Hepatocyte (in vitro differentiated cells): ENCODE data around the gene JAKMIP3. TPM values are rescaled to one million over a fixed set of nuclear protein-coding genes. Genes with fewer than 3 reads are reported as not detected.

Experiments
- DNase-seq: peaks from one replicate; pipeline ENCODE4 v3.0.0-alpha.2; 2016; ENCODE audit warnings: low spot score
- H2AFZ ChIP-seq: fragments of 200-600 bp; sonication (generic); 2 replicates; pipeline ENCODE4 v1.6.0; 2016; ENCODE audit warnings: antibody characterized with exemption, mild to moderate bottlenecking
- H3K27ac ChIP-seq: fragments of 200-600 bp; sonication (generic); 2 replicates; pipeline ENCODE4 v1.5.1; 2016; ENCODE audit warnings: mild to moderate bottlenecking
- H3K27me3 ChIP-seq: fragments of 200-600 bp; sonication (generic); 2 replicates; pipeline ENCODE4 v1.6.1; 2016
- H3K36me3 ChIP-seq: fragments of 200-600 bp; sonication (generic); replicated peaks from 2 replicates; pipeline ENCODE4 v1.5.1; 2016; ENCODE audit warnings: low read depth; ENCODE audit not compliant: insufficient read depth
- H3K4me1 ChIP-seq: fragments of 200-600 bp; sonication (generic); 2 replicates; pipeline ENCODE4 v1.5.1; 2016; ENCODE audit warnings: mild to moderate bottlenecking, moderate library complexity; ENCODE audit not compliant: insufficient read depth
- H3K4me2 ChIP-seq: fragments of 200-600 bp; sonication (generic); 2 replicates; pipeline ENCODE4 v1.6.0; 2016
- H3K4me3 ChIP-seq: fragments of 200-600 bp; sonication (generic); 2 replicates; pipeline ENCODE4 v1.5.1; 2016; ENCODE audit warnings: mild to moderate bottlenecking
- H3K79me2 ChIP-seq: fragments of 200-600 bp; sonication (generic); 2 replicates; pipeline ENCODE4 v1.6.0; 2017; ENCODE audit warnings: mild to moderate bottlenecking
- H3K9me2 ChIP-seq: fragments of 200-600 bp; sonication (generic); replicated peaks from 2 replicates; pipeline ENCODE4 v1.6.0; 2017; ENCODE audit warnings: mild to moderate bottlenecking; ENCODE audit not compliant: insufficient read depth
- H3K9me3 ChIP-seq: fragments of 200-600 bp; sonication (generic); 2 replicates; pipeline ENCODE4 v1.5.1; 2016; ENCODE audit warnings: low read depth, mild to moderate bottlenecking
- H4K20me1 ChIP-seq: fragments of 200-600 bp; sonication (generic); 2 replicates; pipeline ENCODE4 v1.6.0; 2016; ENCODE audit warnings: mild to moderate bottlenecking; ENCODE audit not compliant: insufficient read depth, poor library complexity, severe bottlenecking
- CTCF ChIP-seq: fragments of 200-600 bp; sonication (generic); IDR thresholded peaks from 2 replicates; pipeline ENCODE4 v1.5.1; 2016; ENCODE audit warnings: antibody characterized with exemption, mild to moderate bottlenecking; ENCODE audit not compliant: poor library complexity
- EZH2 ChIP-seq: fragments of 200-600 bp; sonication (generic); IDR thresholded peaks from 2 replicates; pipeline ENCODE4 v1.6.1; 2016; ENCODE audit warnings: antibody characterized with exemption, mild to moderate bottlenecking, borderline replicate concordance
- EZH2phosphoT487 ChIP-seq: fragments of 200-600 bp; sonication (generic); IDR thresholded peaks from one replicate; pipeline ENCODE4 v1.6.1; 2018; ENCODE audit warnings: antibody characterized with exemption, mild to moderate bottlenecking, low read depth, moderate library complexity; ENCODE audit not compliant: unreplicated experiment, severe bottlenecking
- WGBS: methylation state at CpG from one replicate; pipeline ENCODE4 v1.1.6; 2016; ENCODE audit warnings: low lambda C conversion rate; ENCODE audit errors: missing lambda C conversion rate; 5-methylcytosine and 5-hydroxymethylcytosine counted together
- polyA plus RNA-seq: library from polyadenylated mRNA; unstranded; fragments of >200 nt; fragmentation: Nextera tagmentation; extraction: Ambion mirVana; gene quantifications from 2 replicates; pipeline ENCODE4 v1.2.1, GENCODE V29; 2016
- total RNA-seq: library from RNA; depleted of rRNA; stranded (reverse); fragments of >200 nt; gene quantifications from 2 replicates; pipeline ENCODE4 v1.2.3, GENCODE V29; 2014

The JAKMIP3 gene
- total and polyA plus RNA-seq, 2 experiments from 2014 or later, result 0.02 to 0.10 TPM

GRCh38 chr10:132109341-132110110 lies 43.8 kb downstream of the JAKMIP3 start:
- no peaks in the 10 kb centered on the region for H3K36me3 ChIP-seq
- H3K27ac ChIP-seq, result no peak overlapping the region
- H3K4me1 ChIP-seq, result no peaks in the 10 kb centered on the region
- no peak for DNase-seq
- no peak overlapping the region for H3K4me2 ChIP-seq
- no peak overlapping the region for H3K4me3 ChIP-seq
- H3K9me2 ChIP-seq, result no peaks in the 10 kb centered on the region
- no peaks in the 10 kb centered on the region for H3K79me2 ChIP-seq
- WGBS, result 94% methylated on average over 19 of the region's 19 CpGs
- no peaks in the 10 kb centered on the region for H3K9me3 ChIP-seq
- H2AFZ ChIP-seq, result no peak overlapping the region
- TF ChIP-seq EZH2, result no peak
- no peak for TF ChIP-seq CTCF
- TF ChIP-seq EZH2phosphoT487, result no peak
- H4K20me1 ChIP-seq, result no peaks in the 10 kb centered on the region
- peaks cover 17% of the 10 kb centered on the region for H3K27me3 ChIP-seq

- 81% methylated on average over 14 of the region's 14 CpGs for WGBS
- H3K27ac ChIP-seq, result no peak overlapping the region
- H3K27me3 ChIP-seq, result peaks cover 17% of the 10 kb centered on the region
- H3K9me3 ChIP-seq, result no peaks in the 10 kb centered on the region
- no peaks in the 10 kb centered on the region for H3K9me2 ChIP-seq
- no peaks in the 10 kb centered on the region for H3K79me2 ChIP-seq
- no peak overlapping the region for H3K4me3 ChIP-seq
- H3K4me2 ChIP-seq, result no peak overlapping the region
- no peaks in the 10 kb centered on the region for H3K36me3 ChIP-seq
- TF ChIP-seq EZH2phosphoT487 (no peak), EZH2 (no peak), CTCF (no peak)
- H3K4me1 ChIP-seq, result no peaks in the 10 kb centered on the region
- no peak for DNase-seq
- no peak overlapping the region for H2AFZ ChIP-seq
- H4K20me1 ChIP-seq, result no peaks in the 10 kb centered on the region
Observed at GRCh38 chr10:132110111-132110521, 44.4 kb downstream of the JAKMIP3 start.

- H2AFZ ChIP-seq, result no peak overlapping the region
- no peak for DNase-seq
- H3K79me2 ChIP-seq, result no peaks in the 10 kb centered on the region
- no peaks in the 10 kb centered on the region for H3K36me3 ChIP-seq
- H3K27me3 ChIP-seq, result peaks cover 17% of the 10 kb centered on the region
- whole genome bisulfite sequencing, result 79% methylated on average over 14 of the region's 14 CpGs
- H3K4me1 ChIP-seq, result no peaks in the 10 kb centered on the region
- no peaks in the 10 kb centered on the region for H3K9me3 ChIP-seq
- H3K4me3 ChIP-seq, result no peak overlapping the region
- TF ChIP-seq EZH2, result no peak
- no peak for TF ChIP-seq EZH2phosphoT487
- no peak for TF ChIP-seq CTCF
- no peak overlapping the region for H3K4me2 ChIP-seq
- H3K9me2 ChIP-seq, result no peaks in the 10 kb centered on the region
- no peaks in the 10 kb centered on the region for H4K20me1 ChIP-seq
- no peak overlapping the region for H3K27ac ChIP-seq
Observed at GRCh38 chr10:132110713-132111112, 45.0 kb downstream of the JAKMIP3 start.
